ENCODE data around the gene PDZRN4. TPM values are rescaled to one million over a fixed set of nuclear protein-coding genes. Genes with fewer than 3 reads are reported as not detected.

PDZRN4 gene
- total and polyA plus RNA-seq, 4 experiments from 2014 or later: not detected

- Histone ChIP-seq H3K36me3 (ENCODE audit: insufficient read depth, low read length) (no peaks in the 10 kb centered on the region), H3K4me3 (ENCODE audit: low read length in 2 of 2) (no peak overlapping the region), H3K27me3 (ENCODE audit: insufficient read depth, low read length) (no peaks in the 10 kb centered on the region), H3K9me3 (ENCODE audit: control insufficient read depth in 1 of 2, low read length in 2 of 2) (no peaks in the 10 kb centered on the region), H3K4me1 (ENCODE audit: insufficient read depth, low read length) (no peaks in the 10 kb centered on the region), H3K27ac (ENCODE audit: low read depth, low read length) (no peak overlapping the region)
- CTCF ChIA-PET (ENCODE audit: partially characterized antibody): no interaction called here
- intact Hi-C loops (cut with micrococcal nuclease): no loop called here
- peaks cover 0 to 4% of the 10 kb centered on the region in 2 donors for H3K27me3 Mint-ChIP-seq
- no peak overlapping the region for H3K27ac Mint-ChIP-seq
- DNase-seq: no peak
- POLR2A ChIA-PET (ENCODE audit: partially characterized antibody): no interaction called here
- no peaks in the 10 kb centered on the region for H3K9me3 Mint-ChIP-seq
- H3K4me1 Mint-ChIP-seq: no peaks in the 10 kb centered on the region
- H3K36me3 Mint-ChIP-seq: no peaks in the 10 kb centered on the region
- H3K4me3 Mint-ChIP-seq: no peak overlapping the region
These were observed 319.2 kb downstream of the PDZRN4 start for GRCh38 chr12:41507286-41507685.

GRCh38 chr12:41509271-41510055 lies 321.3 kb downstream of the PDZRN4 start:
- H3K27me3 ChIP-seq (ENCODE audit: insufficient read depth, low read length): no peaks in the 10 kb centered on the region
- H3K9me3 ChIP-seq (ENCODE audit: control insufficient read depth in 1 of 2, low read length in 2 of 2): no peaks in the 10 kb centered on the region
- no peak for DNase-seq
- intact Hi-C loops (cut with micrococcal nuclease): no loop called here
- no peaks in the 10 kb centered on the region for H3K36me3 ChIP-seq (ENCODE audit: insufficient read depth, low read length)
- H3K4me3 ChIP-seq (ENCODE audit: low read length in 2 of 2): no peak overlapping the region
- ChIA-PET CTCF (ENCODE audit: partially characterized antibody) (no interaction called here), POLR2A (ENCODE audit: partially characterized antibody) (no interaction called here)
- no peak overlapping the region for H3K27ac ChIP-seq (ENCODE audit: low read depth, low read length)
- H3K9me3 Mint-ChIP-seq: no peaks in the 10 kb centered on the region
- H3K4me1 ChIP-seq (ENCODE audit: insufficient read depth, low read length): no peaks in the 10 kb centered on the region
- no peak overlapping the region for H3K27ac Mint-ChIP-seq
- H3K4me3 Mint-ChIP-seq: no peak overlapping the region
- H3K36me3 Mint-ChIP-seq: no peaks in the 10 kb centered on the region
- H3K27me3 Mint-ChIP-seq: peaks cover 0 to 4% of the 10 kb centered on the region in 2 donors
- H3K4me1 Mint-ChIP-seq: no peaks in the 10 kb centered on the region

- POLR2A ChIA-PET (ENCODE audit: partially characterized antibody): no interaction called here
- no peaks in the 10 kb centered on the region for H3K36me3 ChIP-seq (ENCODE audit: insufficient read depth, low read length)
- no peaks in the 10 kb centered on the region for H3K9me3 Mint-ChIP-seq
- H3K27me3 Mint-ChIP-seq: no peaks in the 10 kb centered on the region
- H3K4me3 Mint-ChIP-seq: no peak overlapping the region
- intact Hi-C loops (cut with micrococcal nuclease): no loop called here
- CTCF ChIA-PET (ENCODE audit: partially characterized antibody): no interaction called here
- H3K27ac ChIP-seq (ENCODE audit: low read depth, low read length): no peak overlapping the region
- no peaks in the 10 kb centered on the region for H3K36me3 Mint-ChIP-seq
- DNase-seq: no peak
- H3K27ac Mint-ChIP-seq: no peak overlapping the region
- H3K4me1 ChIP-seq (ENCODE audit: insufficient read depth, low read length): no peaks in the 10 kb centered on the region
- no peaks in the 10 kb centered on the region for H3K9me3 ChIP-seq (ENCODE audit: control insufficient read depth in 1 of 2, low read length in 2 of 2)
- H3K4me3 ChIP-seq (ENCODE audit: low read length in 2 of 2): no peak overlapping the region
- no peaks in the 10 kb centered on the region for H3K27me3 ChIP-seq (ENCODE audit: insufficient read depth, low read length)
- H3K4me1 Mint-ChIP-seq: no peaks in the 10 kb centered on the region
These were observed 322.4 kb downstream of the PDZRN4 start for GRCh38 chr12:41510470-41510869.

- Histone ChIP-seq H3K27me3 (ENCODE audit: insufficient read depth, low read length) (no peaks in the 10 kb centered on the region), H3K9me3 (ENCODE audit: control insufficient read depth in 1 of 2, low read length in 2 of 2) (no peaks in the 10 kb centered on the region), H3K36me3 (ENCODE audit: insufficient read depth, low read length) (no peaks in the 10 kb centered on the region), H3K27ac (ENCODE audit: low read depth, low read length) (no peak overlapping the region), H3K4me1 (ENCODE audit: insufficient read depth, low read length) (no peaks in the 10 kb centered on the region), H3K4me3 (ENCODE audit: low read length in 2 of 2) (no peak overlapping the region)
- no peak overlapping the region for H3K4me3 Mint-ChIP-seq
- no peak for DNase-seq
- no peaks in the 10 kb centered on the region for H3K27me3 Mint-ChIP-seq
- POLR2A ChIA-PET (ENCODE audit: partially characterized antibody): no interaction called here
- intact Hi-C loops (cut with micrococcal nuclease): no loop called here
- H3K4me1 Mint-ChIP-seq: no peaks in the 10 kb centered on the region
- no peak overlapping the region for H3K27ac Mint-ChIP-seq
- H3K36me3 Mint-ChIP-seq: no peaks in the 10 kb centered on the region
- CTCF ChIA-PET (ENCODE audit: partially characterized antibody): no interaction called here
- H3K9me3 Mint-ChIP-seq: no peaks in the 10 kb centered on the region
These were observed 323.1 kb downstream of the PDZRN4 start for GRCh38 chr12:41511247-41511646.

- no peaks in the 10 kb centered on the region for H3K9me3 Mint-ChIP-seq
- H3K36me3 ChIP-seq (ENCODE audit: insufficient read depth, low read length): no peaks in the 10 kb centered on the region
- CTCF ChIA-PET (ENCODE audit: partially characterized antibody): no interaction called here
- H3K4me1 ChIP-seq (ENCODE audit: insufficient read depth, low read length): no peaks in the 10 kb centered on the region
- H3K9me3 ChIP-seq (ENCODE audit: control insufficient read depth in 1 of 2, low read length in 2 of 2): no peaks in the 10 kb centered on the region
- no peaks in the 10 kb centered on the region for H3K4me1 Mint-ChIP-seq
- no peak overlapping the region for H3K27ac Mint-ChIP-seq
- DNase-seq: no peak
- no peak overlapping the region for H3K27ac ChIP-seq (ENCODE audit: low read depth, low read length)
- no peaks in the 10 kb centered on the region for H3K27me3 Mint-ChIP-seq
- no peak overlapping the region for H3K4me3 Mint-ChIP-seq
- intact Hi-C loops (cut with micrococcal nuclease): no loop called here
- POLR2A ChIA-PET (ENCODE audit: partially characterized antibody): no interaction called here
- H3K36me3 Mint-ChIP-seq: no peaks in the 10 kb centered on the region
- H3K4me3 ChIP-seq (ENCODE audit: low read length in 2 of 2): no peak overlapping the region
- H3K27me3 ChIP-seq (ENCODE audit: insufficient read depth, low read length): no peaks in the 10 kb centered on the region
These were observed 324.4 kb downstream of the PDZRN4 start for GRCh38 chr12:41512497-41512896.

- Mint-ChIP-seq H3K36me3 (no peaks in the 10 kb centered on the region), H3K27ac (no peak overlapping the region), H3K4me1 (no peaks in the 10 kb centered on the region), H3K4me3 (no peak overlapping the region), H3K27me3 (no peaks in the 10 kb centered on the region), H3K9me3 (no peaks in the 10 kb centered on the region)
- Histone ChIP-seq H3K36me3 (ENCODE audit: insufficient read depth, low read length) (no peaks in the 10 kb centered on the region), H3K4me1 (ENCODE audit: insufficient read depth, low read length) (no peaks in the 10 kb centered on the region), H3K27me3 (ENCODE audit: insufficient read depth, low read length) (no peaks in the 10 kb centered on the region), H3K9me3 (ENCODE audit: control insufficient read depth in 1 of 2, low read length in 2 of 2) (no peaks in the 10 kb centered on the region), H3K4me3 (ENCODE audit: low read length in 2 of 2) (no peak overlapping the region), H3K27ac (ENCODE audit: low read depth, low read length) (no peak overlapping the region)
- ChIA-PET CTCF (ENCODE audit: partially characterized antibody) (no interaction called here), POLR2A (ENCODE audit: partially characterized antibody) (no interaction called here)
- no peak for DNase-seq
- intact Hi-C loops (cut with micrococcal nuclease): no loop called here
These were observed 326.1 kb downstream of the PDZRN4 start for GRCh38 chr12:41514021-41514777.

- Mint-ChIP-seq H3K27me3 (no peaks in the 10 kb centered on the region), H3K27ac (no peak overlapping the region), H3K4me1 (no peaks in the 10 kb centered on the region), H3K4me3 (no peak overlapping the region), H3K9me3 (no peaks in the 10 kb centered on the region), H3K36me3 (no peaks in the 10 kb centered on the region)
- intact Hi-C loops (cut with micrococcal nuclease): no loop called here
- H3K4me1 ChIP-seq (ENCODE audit: insufficient read depth, low read length): no peaks in the 10 kb centered on the region
- no peak for DNase-seq
- no peaks in the 10 kb centered on the region for H3K36me3 ChIP-seq (ENCODE audit: insufficient read depth, low read length)
- H3K27ac ChIP-seq (ENCODE audit: low read depth, low read length): no peak overlapping the region
- no peak overlapping the region for H3K4me3 ChIP-seq (ENCODE audit: low read length in 2 of 2)
- POLR2A ChIA-PET (ENCODE audit: partially characterized antibody): no interaction called here
- H3K9me3 ChIP-seq (ENCODE audit: control insufficient read depth in 1 of 2, low read length in 2 of 2): no peaks in the 10 kb centered on the region
- H3K27me3 ChIP-seq (ENCODE audit: insufficient read depth, low read length): no peaks in the 10 kb centered on the region
- CTCF ChIA-PET (ENCODE audit: partially characterized antibody): no interaction called here
These were observed 326.8 kb downstream of the PDZRN4 start for GRCh38 chr12:41514907-41515306.

All from CD4-positive, alpha-beta memory T cell (primary cell).